Stomach (tissue), 9 donors: Measurements from ENCODE around the gene SGTA. TPM values are rescaled to one million over a fixed set of nuclear protein-coding genes. Genes with fewer than 3 reads are reported as not detected.

ENCODE experiments used
- DNase-seq, 2 donors: peaks; one replicate each; pipeline versions ENCODE4 v3.0.0 to v3.0.0-alpha.2; 2013 to 2019
- H3K27ac ChIP-seq, 5 donors: fragments of 200-600 bp in 4 of 5; sonication (generic) in 4 of 5; one replicate each; pipeline ENCODE4 v1.5.1; 2013 to 2019; ENCODE audit warnings: mild to moderate bottlenecking in 1 of 5, moderate library complexity in 1 of 5
- H3K27me3 ChIP-seq, 3 donors: fragments of 200-600 bp; sonication (generic); one replicate each; pipeline ENCODE4 v1.5.1; 2017 to 2019; ENCODE audit warnings: mixed run types in 1 of 3
- H3K36me3 ChIP-seq, 4 donors: fragments of 200-600 bp; sonication (generic); 1 replicate in 3 of 4; 2 replicates in 1 of 4; pipeline ENCODE4 v1.5.1; 2016 to 2019
- H3K4me1 ChIP-seq, 4 donors: fragments of 200-600 bp; sonication (generic); one replicate each; pipeline ENCODE4 v1.5.1; 2016 to 2019
- H3K4me3 ChIP-seq, 4 donors: fragments of 200-600 bp; sonication (generic) in 3 of 4; one replicate each; pipeline ENCODE4 v1.5.1; 2016 to 2019; ENCODE audit warnings: mild to moderate bottlenecking in 1 of 4
- H3K9me3 ChIP-seq, 4 donors: fragments of 200-600 bp; sonication (generic); one replicate each; pipeline ENCODE4 v1.5.1; 2016 to 2019
- CTCF ChIP-seq, 7 experiments: fragments of 450-650 bp in 4 of 7; fragments of 200-600 bp in 3 of 7; sonication (generic) in 3 of 7; IDR thresholded peaks; one replicate each; pipeline ENCODE4 v1.5.1; 2016 to 2019; ENCODE audit warnings: antibody characterized with exemption in 7 of 7, control low read depth in 2 of 7, mild to moderate bottlenecking in 1 of 7
- EP300 ChIP-seq: sonication (generic); formaldehyde crosslinking; IDR thresholded peaks from one replicate; pipeline ENCODE4 v1.6.1; 2017; ENCODE audit warnings: antibody characterized with exemption
- POLR2A ChIP-seq, 4 donors: fragments of 450-650 bp; IDR thresholded peaks; one replicate each; pipeline ENCODE4 v1.6.1; 2016; ENCODE audit warnings: antibody characterized with exemption in 4 of 4, control low read depth in 2 of 4, mild to moderate bottlenecking in 1 of 4, moderate library complexity in 1 of 4
- POLR2AphosphoS5 ChIP-seq, 3 donors: sonication (generic); formaldehyde crosslinking; IDR thresholded peaks; one replicate each; pipeline ENCODE4 v1.6.1; 2016; ENCODE audit warnings: antibody characterized with exemption in 3 of 3
- WGBS, 5 donors: extraction: QIAGEN DNeasy Blood & Tissue Kit in 3 of 5; methylation state at CpG; one replicate each; pipeline versions ENCODE4 v1.1.5 to v1.1.7; 2013 to 2018; 5-methylcytosine and 5-hydroxymethylcytosine counted together
- intact Hi-C: fragments of 100-400 bp; cut with DNase I; formaldehyde crosslinking; loops from one replicate; pipeline ENCODE4 v1.15.1; 2023; ENCODE audit warnings: low total_unique reads
- polyA plus RNA-seq, 3 donors: library from polyadenylated mRNA; stranded (reverse); fragments of 200-250 nt; gene quantifications; one replicate each; pipeline ENCODE4 v1.2.3, GENCODE V29; 2013
- total RNA-seq, 5 donors: library from RNA; depleted of rRNA; stranded (reverse); fragments of >200 nt; gene quantifications; one replicate each; pipeline versions ENCODE4 v1.1.0 to v1.2.3, GENCODE V29; 2014 to 2016
- donor health status: healthy with polysubstance abuse.
- donor health status: Bipolar disorder and iron deficiency.
- donor health status: healthy.

Gene SGTA
- total and polyA plus RNA-seq, 8 donors, result 18.5 to 173 (median 52.7) TPM

- no peak for DNase-seq
- no peaks in the 10 kb centered on the region for H3K27me3 ChIP-seq
- TF ChIP-seq CTCF (IDR thresholded peaks at IDR 0.05) (no peak), EP300 (no peak), POLR2AphosphoS5 (IDR thresholded peaks at IDR 0.05) (no peak), POLR2A (IDR thresholded peaks at IDR 0.05) (no peak)
- H3K27ac ChIP-seq, result no peak overlapping the region
- 92 to 96% (median 95%) methylated on average over 11 to 19 of the region's 19 CpGs for WGBS, 5 donors
- H3K9me3 ChIP-seq, result no peaks in the 10 kb centered on the region
- intact Hi-C loops, result no loop called here
- peaks cover 10 to 36% (median 28%) of the 10 kb centered on the region in 4 donors for H3K4me1 ChIP-seq
- H3K36me3 ChIP-seq, result peaks cover 56 to 78% (median 70%) of the 10 kb centered on the region in 4 donors
- H3K4me3 ChIP-seq, result no peak overlapping the region
Measured at GRCh38 chr19:2767688-2768087, 15.4 kb downstream of the SGTA start.

- Histone ChIP-seq H3K27ac (no peak overlapping the region), H3K9me3 (no peaks in the 10 kb centered on the region), H3K36me3 (peaks cover 65 to 83% (median 78%) of the 10 kb centered on the region in 4 donors), H3K4me3 (no peak overlapping the region), H3K4me1 (peaks cover 10 to 28% (median 22%) of the 10 kb centered on the region in 4 donors), H3K27me3 (no peaks in the 10 kb centered on the region)
- WGBS, 5 donors, result 90 to 97% (median 95%) methylated on average over 26 to 35 of the region's 35 CpGs
- TF ChIP-seq EP300 (no peak), POLR2AphosphoS5 (IDR thresholded peaks at IDR 0.05) (no peak), CTCF (IDR thresholded peaks at IDR 0.05) (no peak), POLR2A (IDR thresholded peaks at IDR 0.05) (no peak)
- no peak for DNase-seq
- intact Hi-C loops, result no loop called here
Measured at GRCh38 chr19:2766594-2767372, 16.3 kb downstream of the SGTA start.

GRCh38 chr19:2765376-2765775 is 17.7 kb downstream of the SGTA start:
- no peak overlapping the region for H3K27ac ChIP-seq
- 87 to 95% (median 92%) methylated on average over 7 to 15 of the region's 15 CpGs for WGBS, 5 donors
- intact Hi-C loops, result no loop called here
- no peaks in the 10 kb centered on the region for H3K9me3 ChIP-seq
- no peaks in the 10 kb centered on the region for H3K27me3 ChIP-seq
- peaks cover 3 to 14% (median 10%) of the 10 kb centered on the region in 4 donors for H3K4me1 ChIP-seq
- no peak overlapping the region for H3K4me3 ChIP-seq
- peak in 1 of 2 donors; percentile 2 for DNase-seq
- peaks cover 78 to 89% (median 86%) of the 10 kb centered on the region in 4 donors for H3K36me3 ChIP-seq
- no peak for TF ChIP-seq POLR2AphosphoS5 (IDR thresholded peaks at IDR 0.05)
- TF ChIP-seq CTCF (IDR thresholded peaks at IDR 0.05), result no peak
- no peak for TF ChIP-seq EP300
- no peak for TF ChIP-seq POLR2A (IDR thresholded peaks at IDR 0.05)

GRCh38 chr19:2764945-2765344 is 18.1 kb downstream of the SGTA start:
- intact Hi-C loops, result no loop called here
- Histone ChIP-seq H3K27ac (no peak overlapping the region), H3K27me3 (no peaks in the 10 kb centered on the region), H3K4me3 (no peak overlapping the region), H3K36me3 (peaks cover 78 to 93% (median 89%) of the 10 kb centered on the region in 4 donors), H3K9me3 (no peaks in the 10 kb centered on the region), H3K4me1 (peaks cover 0 to 9% (median 6%) of the 10 kb centered on the region in 4 donors)
- TF ChIP-seq POLR2AphosphoS5 (IDR thresholded peaks at IDR 0.05) (no peak), EP300 (no peak), CTCF (IDR thresholded peaks at IDR 0.05) (no peak), POLR2A (IDR thresholded peaks at IDR 0.05) (no peak)
- 92 to 97% (median 95%) methylated on average over 19 to 21 of the region's 21 CpGs for WGBS, 5 donors
- DNase-seq, result no peak
